ENCODE measurements around the gene COX19. TPM values are rescaled to one million over a fixed set of nuclear protein-coding genes. Genes with fewer than 3 reads are reported as not detected.

Gene COX19
- total and polyA plus RNA-seq, 2 of the 13 experiments (the other 11 are each of a cell fraction or from before 2014, with no cell fraction given): 11.5 to 21.7 TPM

DNA sequence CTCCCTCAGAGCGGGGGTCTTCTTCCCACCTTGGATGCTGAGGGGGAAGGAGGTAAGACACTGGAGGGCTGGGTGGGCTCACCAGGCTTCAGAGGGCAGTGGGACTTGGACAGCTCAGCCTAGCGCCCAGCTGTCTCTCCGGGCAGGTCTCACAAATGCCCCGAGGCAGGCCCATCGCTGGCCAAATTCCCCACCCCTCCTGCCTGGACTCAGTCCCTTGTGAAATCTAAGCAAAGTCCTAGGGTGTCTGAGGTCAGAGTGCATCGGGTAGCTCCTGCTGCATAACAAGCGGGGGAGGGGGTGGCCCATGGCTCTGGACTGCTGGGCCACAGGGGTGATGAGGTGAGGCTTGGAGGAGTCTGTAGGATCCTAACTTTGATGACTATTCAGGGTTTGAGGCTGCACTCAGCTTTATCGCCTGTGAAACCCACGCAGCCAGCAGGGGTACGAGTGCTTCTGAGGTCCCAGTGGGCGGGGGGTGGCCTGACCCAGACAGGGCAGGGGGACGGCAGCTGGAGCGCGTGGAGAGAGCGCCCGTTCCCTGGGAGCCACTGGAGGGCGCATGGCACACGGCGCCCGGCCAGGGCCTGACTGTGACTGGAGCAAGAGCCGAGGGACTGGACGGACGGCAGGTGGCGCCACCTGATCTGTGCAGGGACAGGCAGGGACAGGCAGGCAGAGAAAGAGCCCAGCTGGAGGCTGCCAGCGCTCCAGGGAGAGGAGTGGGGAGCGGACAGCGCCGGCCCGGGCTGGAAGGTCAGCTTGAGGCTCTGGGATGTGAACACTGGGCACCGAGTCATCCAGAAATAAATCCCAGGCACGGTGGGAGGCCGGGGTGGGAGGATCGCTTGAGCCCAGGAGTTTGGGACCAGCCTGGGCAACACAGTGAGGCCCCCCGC lies 17.6 kb upstream of the COX19 start (continued):
- TF ChIP-seq ZNF280B (CRISPR knock-in tag; IDR thresholded peaks at IDR 0.05; ENCODE audit: borderline replicate concordance) (peak; percentile 81; the same call in 1 of the 2 replicates), ZNF260 (CRISPR knock-in tag; IDR thresholded peaks at IDR 0.05; ENCODE audit: borderline replicate concordance, low read depth) (no peak), PHF20 (CRISPR knock-in tag; IDR thresholded peaks at IDR 0.05) (peak; percentile 26; the same call in 1 of the 2 replicates), ZNF704 (CRISPR knock-in tag; IDR thresholded peaks at IDR 0.05; ENCODE audit: borderline replicate concordance) (peak; percentile 62), CHCHD3 (CRISPR knock-in tag; IDR thresholded peaks at IDR 0.05) (no peak), SAFB2 (CRISPR knock-in tag; IDR thresholded peaks at IDR 0.05; ENCODE audit: borderline replicate concordance, low read depth) (peak; percentile 86; the same call in 1 of the 2 replicates), ZNF282 (IDR thresholded peaks at IDR 0.05; ENCODE audit: partially characterized antibody) (no peak), RAD21 (CRISPR knock-in tag; IDR thresholded peaks at IDR 0.05) (peak; percentile 100), GMEB2 (CRISPR knock-in tag; IDR thresholded peaks at IDR 0.05; ENCODE audit: low read depth) (0 out of 2 replicates have a peak, but pooled peaks have one; percentile 23), ZNF652 (CRISPR knock-in tag; IDR thresholded peaks at IDR 0.05; ENCODE audit: borderline replicate concordance, low read depth) (no peak), CEBPZ (IDR thresholded peaks at IDR 0.05; ENCODE audit: low read length) (no peak), GATA4 (IDR thresholded peaks at IDR 0.05; ENCODE audit: borderline replicate concordance, low read depth) (no peak), NFYC (CRISPR knock-in tag; IDR thresholded peaks at IDR 0.05) (no peak)
